Iris pigment epithelial cell (primary cell): ENCODE results near the gene CDH23.

Experiments used
- DNase-seq: peaks from one replicate; pipeline ENCODE4 v3.0.0-alpha.2; 2011; ENCODE audit warnings: low read depth

Gene CDH23

DNA sequence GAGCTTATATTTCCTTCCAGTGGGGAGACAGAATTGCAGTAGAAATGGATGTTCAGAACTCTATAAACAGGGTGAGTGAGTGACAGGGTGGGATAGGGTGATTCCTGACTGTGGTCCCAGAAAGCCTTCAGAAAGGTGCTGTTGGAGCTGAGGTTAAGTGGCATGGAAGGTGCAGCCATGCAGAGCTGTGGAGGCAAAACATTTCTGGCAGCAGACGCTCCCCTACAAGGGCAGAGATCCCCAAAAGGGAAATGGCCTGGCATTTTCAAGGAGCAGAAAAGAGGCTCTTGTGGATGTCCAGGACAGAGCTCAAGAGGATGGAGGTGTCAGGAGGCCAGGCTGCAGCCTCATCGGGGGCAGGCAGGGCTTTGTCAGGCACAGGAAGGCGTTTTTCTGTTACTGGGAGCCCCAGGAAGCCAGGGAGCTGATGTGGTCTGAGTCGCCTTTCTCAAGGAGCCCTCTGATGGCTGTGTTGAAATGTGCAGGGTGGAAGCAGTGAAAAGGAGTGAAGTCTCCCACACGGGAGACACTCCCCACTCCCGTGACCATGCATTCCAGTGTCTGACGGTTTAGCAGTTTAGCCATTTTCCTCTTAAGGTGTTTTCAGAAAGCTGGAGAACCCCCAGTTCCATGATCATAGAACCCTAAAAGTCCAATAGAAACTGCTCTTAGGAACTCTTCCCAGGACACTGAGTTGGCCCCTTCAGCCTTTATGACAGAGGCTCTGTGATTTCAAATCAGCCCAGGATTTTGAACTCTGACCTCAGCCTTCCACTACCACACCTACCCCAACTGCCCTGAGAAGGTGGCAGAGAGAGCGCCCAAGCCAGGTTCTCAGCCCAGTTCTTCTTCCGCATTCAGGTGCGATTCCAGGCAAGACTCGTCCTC lies 226.6 kb downstream of the CDH23 start:
- peak; percentile 48 for DNase-seq

DNA sequence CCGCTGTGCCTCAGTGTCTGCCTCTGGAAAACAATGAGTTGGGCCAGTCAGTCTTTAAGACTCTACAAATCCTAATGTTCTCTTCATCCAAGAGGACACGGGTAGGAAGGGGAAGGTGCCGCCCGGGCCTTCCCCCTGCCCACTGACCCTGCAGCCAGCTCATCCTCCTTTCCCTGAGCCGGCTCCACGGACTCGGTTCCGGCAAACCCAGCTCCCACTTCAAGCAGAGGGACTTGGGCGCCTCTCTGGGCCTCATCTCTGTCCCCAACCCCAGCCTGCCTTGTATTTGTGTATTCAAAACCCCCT lies 227.2 kb downstream of the CDH23 start:
- DNase-seq = no peak

GRCh38 chr10:71625445-71626175 lies 228.9 kb downstream of the CDH23 start:
- DNase-seq = no peak

DNA sequence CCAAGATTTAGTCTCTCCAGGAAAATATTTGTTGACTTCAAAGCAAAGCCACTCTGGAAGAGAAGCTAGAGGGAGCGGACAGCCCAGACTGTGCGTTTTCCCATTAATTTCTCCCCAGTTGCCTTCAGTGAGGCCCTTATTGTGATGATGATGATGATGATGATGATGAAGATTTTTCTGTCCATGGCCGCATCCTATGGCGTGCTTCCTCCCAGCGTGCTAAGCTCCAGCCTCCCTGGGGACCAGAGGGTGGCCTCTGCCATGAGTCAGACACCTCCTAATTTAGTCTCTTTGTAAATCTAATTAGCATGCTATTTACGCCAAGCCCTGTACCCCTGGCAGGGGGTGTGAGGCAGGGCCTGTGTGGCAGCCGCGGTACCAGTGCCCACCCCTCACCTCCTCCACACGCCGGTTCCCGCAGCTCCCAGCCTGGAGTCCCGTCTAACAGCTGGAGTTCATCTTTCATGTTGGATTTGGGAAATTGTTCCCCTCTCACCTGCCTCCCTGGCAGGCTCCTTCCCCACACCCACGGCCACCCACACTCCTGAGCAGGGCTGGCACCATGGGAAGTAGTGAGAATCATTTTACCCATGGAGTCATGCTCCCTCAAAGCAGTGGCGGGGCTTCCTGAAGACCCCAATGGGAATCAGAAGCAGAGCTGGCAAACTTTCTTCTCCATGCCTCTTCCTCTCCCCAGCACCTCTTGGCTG lies 230.7 kb downstream of the CDH23 start:
- no peak for DNase-seq

DNA sequence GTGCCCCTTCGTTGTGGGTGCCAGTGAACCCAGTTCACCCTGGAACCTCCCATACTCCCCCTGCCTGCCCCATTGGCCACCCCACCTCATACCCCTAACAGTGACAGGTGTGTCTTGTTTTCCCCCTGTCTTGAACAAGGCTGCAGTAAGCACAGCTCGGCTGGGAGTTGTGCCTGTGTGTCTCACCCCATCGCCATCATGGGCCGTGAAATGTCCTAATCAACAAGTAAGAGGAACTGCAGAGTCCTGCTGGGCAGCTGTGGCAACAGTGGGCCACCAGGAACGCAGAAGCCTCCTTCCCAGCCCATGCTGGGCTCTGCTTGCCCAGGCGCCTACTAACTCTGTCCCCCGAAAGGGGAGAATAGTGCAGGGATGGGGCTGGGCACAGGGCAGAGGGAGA lies 231.2 kb downstream of the CDH23 start:
- DNase-seq = no peak

DNA sequence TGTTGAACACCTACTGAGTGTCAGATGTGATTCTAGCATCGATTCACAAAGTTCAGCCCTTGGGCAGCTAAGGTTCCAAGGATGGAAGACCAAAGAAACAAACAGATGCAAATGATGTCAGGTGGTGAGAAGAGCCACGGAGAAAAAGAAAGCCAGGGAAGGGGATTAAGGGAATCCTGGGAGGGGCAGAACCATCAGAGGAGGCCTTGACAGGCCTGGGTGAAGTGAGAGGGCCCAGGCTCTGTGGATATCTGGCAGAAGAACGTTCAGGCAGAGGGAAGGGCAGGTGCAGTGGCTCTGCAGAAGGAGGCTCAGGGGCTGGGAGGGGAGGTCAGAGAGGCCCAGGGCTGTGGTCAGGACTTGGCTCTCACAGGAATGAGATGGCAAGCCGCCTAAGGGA lies 232.4 kb downstream of the CDH23 start:
- DNase-seq = no peak

- DNase-seq = no peak
These were observed 233.4 kb downstream of the CDH23 start for GRCh38 chr10:71630168-71630567.

DNA sequence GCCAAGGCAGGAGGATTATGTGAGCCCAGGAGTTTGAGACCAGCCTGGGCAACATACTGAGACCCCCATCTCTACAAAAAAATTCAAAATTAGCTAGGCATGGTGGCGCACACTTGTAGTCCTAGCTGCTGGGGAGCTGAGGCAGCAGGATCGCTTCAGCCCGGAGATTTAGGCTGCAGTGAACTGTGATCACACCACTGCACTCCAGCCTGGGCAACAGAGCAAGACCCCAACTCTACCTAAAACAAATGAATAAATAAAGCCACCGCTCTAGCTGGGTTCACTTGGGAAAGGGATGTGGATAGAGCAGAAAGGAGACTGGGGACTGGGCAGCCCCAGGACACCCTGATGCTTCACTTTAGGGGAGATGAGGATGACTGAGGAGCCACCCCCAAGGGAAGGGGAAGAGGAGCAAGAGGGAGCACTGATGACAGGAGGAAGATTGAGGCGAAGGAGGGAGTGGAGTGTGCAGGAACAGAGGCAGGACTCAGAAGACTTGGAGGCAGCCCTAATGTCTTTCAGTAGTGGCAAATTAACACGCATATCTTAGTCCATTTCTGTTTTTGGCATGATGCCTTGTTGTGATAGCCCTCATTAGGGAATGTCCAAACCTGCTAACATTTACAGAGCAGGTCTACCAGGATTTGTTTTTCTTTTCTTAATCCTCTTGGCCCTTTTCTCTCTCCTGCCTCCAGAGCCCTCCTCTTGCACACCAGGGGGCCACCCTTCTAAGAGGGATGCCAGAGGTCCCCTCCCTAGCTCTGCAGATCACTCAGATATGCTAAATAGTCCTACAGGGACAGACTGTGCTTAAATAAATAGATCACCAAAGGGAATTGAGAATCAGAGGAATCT lies 234.5 kb downstream of the CDH23 start:
- DNase-seq = no peak

GRCh38 chr10:71632200-71632820 lies 235.6 kb downstream of the CDH23 start:
- DNase-seq = no peak

GRCh38 chr10:71632896-71633600 lies 236.3 kb downstream of the CDH23 start:
- DNase-seq = no peak

DNA sequence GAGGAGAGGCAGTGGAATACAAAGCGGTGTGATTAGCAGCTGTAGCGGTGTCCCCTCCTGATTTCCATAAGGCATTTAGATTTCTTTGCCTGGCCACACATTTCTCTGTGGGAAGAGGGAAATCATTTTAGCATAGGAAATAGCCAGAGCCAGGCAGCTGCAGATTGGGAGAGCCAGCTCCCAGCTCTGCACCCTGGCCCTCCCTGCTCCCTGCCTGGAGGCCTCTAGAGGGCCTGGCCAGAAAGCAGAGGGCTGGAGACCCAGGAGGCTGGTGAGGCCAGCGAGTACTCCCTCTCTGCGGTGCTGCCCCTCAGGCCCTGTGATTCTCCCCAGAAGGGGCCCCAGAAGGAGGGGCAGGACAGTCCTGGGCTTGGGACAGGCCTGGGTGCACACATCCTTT lies 237.2 kb downstream of the CDH23 start:
- DNase-seq = no peak

- DNase-seq = no peak
These were observed 237.9 kb downstream of the CDH23 start for GRCh38 chr10:71634531-71635164.

DNA sequence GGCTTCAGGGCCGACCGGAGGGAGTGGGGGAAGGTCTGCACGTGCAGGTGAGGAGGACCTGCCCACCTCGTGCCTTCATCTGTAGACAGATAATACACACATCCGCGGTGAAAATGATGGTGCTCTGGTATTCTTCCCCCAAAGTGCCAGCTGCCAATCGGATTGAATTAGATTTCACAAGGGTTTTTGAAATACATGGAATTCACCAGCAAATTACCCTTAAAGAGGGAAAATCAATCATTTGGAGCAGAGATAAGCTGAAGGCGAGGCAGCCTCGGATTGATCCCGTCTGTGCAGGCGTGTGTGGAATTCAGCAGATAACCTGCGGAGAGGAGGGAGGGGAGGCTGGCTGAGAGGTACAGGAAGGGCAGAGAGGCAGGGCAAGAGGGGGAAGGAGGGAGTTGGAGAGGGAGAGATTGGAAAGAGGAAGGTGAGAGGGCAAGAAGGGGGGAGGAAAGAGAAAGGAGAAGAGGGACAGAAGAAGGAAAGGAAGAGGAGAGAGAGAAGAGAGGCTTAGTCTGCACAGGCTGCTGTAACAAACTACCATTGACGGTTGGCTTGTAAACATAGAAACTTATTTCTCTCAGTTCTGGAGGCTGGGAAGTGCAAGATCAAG lies 238.6 kb downstream of the CDH23 start:
- no peak for DNase-seq

DNA sequence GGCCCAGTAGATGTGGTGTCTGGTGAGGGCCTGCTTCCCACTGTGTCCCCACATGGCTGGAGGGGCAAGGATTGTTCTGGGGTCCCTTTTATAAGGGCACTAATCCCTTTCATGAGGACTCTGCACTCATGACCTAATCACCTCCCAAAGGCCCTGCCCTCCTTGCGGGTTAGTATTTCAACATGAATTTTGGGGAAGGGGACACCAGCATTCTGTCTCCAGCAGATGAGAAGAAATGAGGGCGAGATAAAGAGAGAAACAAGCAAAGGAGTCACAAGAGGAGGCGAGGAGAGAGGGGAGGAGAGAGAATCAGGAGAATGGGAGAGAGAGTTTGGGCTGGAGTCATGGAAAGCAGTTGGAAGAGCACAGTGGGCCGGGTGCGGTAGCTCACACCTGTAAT lies 239.1 kb downstream of the CDH23 start:
- no peak for DNase-seq

GRCh38 chr10:71636588-71636987 lies 239.9 kb downstream of the CDH23 start:
- DNase-seq = no peak

DNA sequence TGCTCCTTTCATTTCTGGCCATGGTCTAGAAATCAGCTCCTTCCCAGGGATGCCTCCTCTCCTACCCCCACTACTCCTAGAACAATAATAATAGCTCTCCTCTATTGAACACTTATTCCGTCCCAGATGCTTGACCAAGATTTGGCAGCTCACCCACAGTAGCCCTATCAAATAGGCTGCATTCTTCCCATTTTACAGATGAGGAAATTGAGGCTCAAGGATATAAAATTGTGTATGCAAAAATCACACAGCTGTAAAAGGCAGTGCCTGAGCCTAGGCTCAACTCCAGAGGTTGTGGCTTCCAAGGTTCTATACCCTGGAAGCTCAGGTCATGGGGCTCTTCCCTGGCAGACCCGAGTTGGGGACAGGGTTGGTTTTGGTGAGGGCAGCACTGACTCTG lies 240.6 kb downstream of the CDH23 start:
- DNase-seq = no peak

GRCh38 chr10:71638064-71638821 lies 241.5 kb downstream of the CDH23 start:
- no peak for DNase-seq

GRCh38 chr10:71638822-71639719 lies 242.4 kb downstream of the CDH23 start:
- DNase-seq = no peak
